HepG2 (cell line): ENCODE data around the gene EYA4. TPM values are rescaled to one million over a fixed set of nuclear protein-coding genes. Genes with fewer than 3 reads are reported as not detected.

Source experiments
- ATAC-seq: fragments of 200-7000 bp; cut with Tn5 transposase; 3 replicates; pipeline ENCODE4 v1.9.1; 2020; ENCODE audit warnings: mild to moderate bottlenecking, moderate library complexity
- BruUV-seq: library from RNA; stranded (reverse); fragments of 400-500 nt; replicated peaks from 2 replicates; lab custom pipeline; 2021; lab: Mats Ljungman, UMichigan
- CTCF ChIA-PET: fragments of 300-600 bp; formaldehyde crosslinking; extraction: SDS; loops from one replicate; lab custom pipeline; 2021; ENCODE audit warnings: low total read pairs, inconsistent platforms, low intra/inter-chr PET ratio; lab: Yijun Ruan, JAX
- POLR2A ChIA-PET: fragments of 350-600 bp; sonication (Branson Sonifier 250); formaldehyde crosslinking; loops from one replicate; lab custom pipeline; 2020; ENCODE audit warnings: antibody characterized with exemption, inconsistent platforms; lab: Yijun Ruan, JAX
- DNase-seq: peaks from one replicate; pipeline ENCODE4 v3.0.0-alpha.2; 2015; ENCODE audit warnings: low spot score
- FAIRE-seq: peaks from 3 replicates; lab custom pipeline; 2011; peaks lifted over from hg19 to GRCh38; lab: Jason Lieb, UNC
- H2AFZ ChIP-seq: one replicate; pipeline ENCODE4 v1.6.1; 2011; ENCODE audit warnings: low read length, inconsistent platforms
- H3K27ac ChIP-seq: fragments of 300-600 bp; 3 replicates; pipeline ENCODE4 v1.8.0; 2011; ENCODE audit warnings: mixed run types, mild to moderate bottlenecking, mixed read lengths, low read length, inconsistent platforms; ENCODE audit not compliant: insufficient read depth; ENCODE audit errors: extremely low read length
- H3K27me3 ChIP-seq, 2 experiments: fragments of 200-600 bp in 1 of 2; 2 replicates in 1 of 2; 3 replicates in 1 of 2; pipeline versions ENCODE4 v1.6.0 to v1.8.0; 2011; ENCODE audit warnings: low read length in 2 of 2, mild to moderate bottlenecking in 2 of 2, moderate library complexity in 2 of 2, inconsistent platforms in 1 of 2; ENCODE audit not compliant: insufficient read depth in 2 of 2, control insufficient read depth in 1 of 2
- H3K36me3 ChIP-seq, 2 experiments: fragments of 200-600 bp in 1 of 2; replicated peaks in 1 of 2; 2 replicates in 1 of 2; 3 replicates in 1 of 2; pipeline versions ENCODE4 v1.5.1 to v1.8.0; 2011; ENCODE audit warnings: low read length in 2 of 2, inconsistent platforms in 1 of 2; ENCODE audit not compliant: insufficient read depth in 2 of 2, control insufficient read depth in 1 of 2
- H3K4me1 ChIP-seq: 2 replicates; pipeline ENCODE4 v1.5.1; 2012; ENCODE audit warnings: low read length, inconsistent platforms; ENCODE audit not compliant: insufficient read depth
- H3K4me2 ChIP-seq: 2 replicates; pipeline ENCODE4 v1.6.0; 2011; ENCODE audit warnings: low read depth, low read length, inconsistent platforms
- H3K4me3 ChIP-seq, 3 experiments: fragments of 200-600 bp in 1 of 3; sonication (generic), shearing (Covaris generic) in 1 of 3; replicated peaks in 1 of 3; 2 replicates each; pipeline ENCODE4 v1.5.1; 2011 to 2016; ENCODE audit warnings: low read length in 3 of 3, inconsistent platforms in 2 of 3, low read depth in 2 of 3, mild to moderate bottlenecking in 2 of 3, control low read depth in 1 of 3, mixed read lengths in 1 of 3; ENCODE audit not compliant: insufficient read depth in 1 of 3
- H3K79me2 ChIP-seq: one replicate; pipeline ENCODE4 v1.6.1; 2011; ENCODE audit warnings: low read length, inconsistent platforms; ENCODE audit not compliant: insufficient read depth
- H3K9ac ChIP-seq: 2 replicates; pipeline ENCODE4 v1.6.0; 2011; ENCODE audit warnings: mild to moderate bottlenecking, low read depth, low read length, inconsistent platforms; ENCODE audit not compliant: insufficient read depth
- H3K9me3 ChIP-seq: 2 replicates; pipeline ENCODE4 v1.5.1; 2012; ENCODE audit warnings: mild to moderate bottlenecking, low read length
- H4K20me1 ChIP-seq: 2 replicates; pipeline ENCODE4 v1.6.0; 2011; ENCODE audit warnings: inconsistent platforms, mild to moderate bottlenecking, low read length, moderate library complexity; ENCODE audit not compliant: insufficient read depth
- HINFP ChIP-seq: sonication (generic); formaldehyde crosslinking; IDR thresholded peaks from 2 replicates; pipeline ENCODE4 v1.4.0; 2020; ENCODE audit warnings: low read depth, mild to moderate bottlenecking, missing genetic modification reagents
- MAFF ChIP-seq: IDR thresholded peaks from 2 replicates; pipeline ENCODE4 v1.6.1; 2011; ENCODE audit warnings: low read depth, low read length, improper control_type of control experiment
- MAFK ChIP-seq, 2 experiments: IDR thresholded peaks in 1 of 2; conservative IDR thresholded peaks in 1 of 2; 2 replicates each; pipeline ENCODE4 v1.6.1; 2011; ENCODE audit warnings: improper control_type of control experiment in 2 of 2, low read length in 2 of 2
- POLR2A ChIP-seq, 2 experiments: IDR thresholded peaks; 2 replicates each; pipeline ENCODE4 v1.6.1; 2011; ENCODE audit warnings: low read depth in 2 of 2, low read length in 2 of 2, mild to moderate bottlenecking in 1 of 2, moderate library complexity in 1 of 2; ENCODE audit not compliant: insufficient read depth in 1 of 2
- TEAD3 ChIP-seq: optimal IDR thresholded peaks from 2 replicates; pipeline ENCODE3; 2016; ENCODE audit warnings: borderline replicate concordance
- ZBTB20 ChIP-seq: sonication (generic); formaldehyde crosslinking; IDR thresholded peaks from 2 replicates; pipeline ENCODE4 v1.8.1; 2023; ENCODE audit warnings: missing genetic modification reagents, low read depth, mild to moderate bottlenecking, borderline replicate concordance
- ZGPAT ChIP-seq: IDR thresholded peaks from 2 replicates; pipeline ENCODE4 v1.6.1; 2016; ENCODE audit warnings: mild to moderate bottlenecking
- ZHX2 ChIP-seq, 2 experiments: sonication (generic) in 1 of 2; formaldehyde crosslinking in 1 of 2; IDR thresholded peaks; 2 replicates each; pipeline versions ENCODE4 v1.6.1 to v1.9.0; 2014 to 2022; ENCODE audit warnings: antibody characterized with exemption in 1 of 2, borderline replicate concordance in 1 of 2, inconsistent platforms in 1 of 2, low read depth in 1 of 2, missing genetic modification reagents in 1 of 2
- ZNF569 ChIP-seq: sonication (generic); formaldehyde crosslinking; IDR thresholded peaks from 2 replicates; pipeline ENCODE4 v1.5.0; 2020; ENCODE audit warnings: mild to moderate bottlenecking, missing genetic modification reagents, moderate library complexity, borderline replicate concordance
- ZNF777 ChIP-seq: sonication (generic); formaldehyde crosslinking; IDR thresholded peaks from 2 replicates; pipeline ENCODE4 v1.4.0; 2020; ENCODE audit warnings: missing genetic modification reagents
- WGBS: methylation state at CpG from one replicate; pipeline ENCODE4 v1.1.6; 2017; ENCODE audit warnings: low lambda C conversion rate; 5-methylcytosine and 5-hydroxymethylcytosine counted together
- in situ Hi-C: cut with HindIII; loops from 2 replicates; pipeline ENCODE4 v1.10.0; 2017; ENCODE audit warnings: low pct_unique_long_range_greater_than_20kb; ENCODE audit not compliant: extremely low pct_ligation_motif_present
- intact Hi-C: fragments of 100-400 bp; cut with micrococcal nuclease; formaldehyde crosslinking; loops from one replicate; pipeline ENCODE4 v1.10.0; 2022; ENCODE audit not compliant: unreplicated experiment
- polyA plus RNA-seq, 8 experiments: library from polyadenylated mRNA; depleted of rRNA in 3 of 8; stranded (reverse) in 7 of 8; unstranded in 1 of 8; fragments of >200 nt; fragmentation: Illumina TruSeq in 4 of 8; extraction: Trizol in 4 of 8; gene quantifications; 2 replicates each; pipeline versions ENCODE4 v1.2.1 to v1.2.3, GENCODE V29; 2011 to 2016; ENCODE audit warnings: low read depth in 4 of 8, missing spikeins in 1 of 8, mixed read lengths in 1 of 8; ENCODE audit not compliant: insufficient read depth in 1 of 8
- total RNA-seq, 5 experiments: library from RNA; depleted of rRNA; stranded (reverse); fragments of >200 nt; fragmentation: Illumina TruSeq; extraction: Trizol; gene quantifications; 2 replicates each; pipeline ENCODE4 v1.2.3, GENCODE V29; 2016; ENCODE audit warnings: low read depth in 1 of 5

EYA4 gene
- total and polyA plus RNA-seq, 2 of the 13 experiments (the other 11 are each of a cell fraction or from before 2014, with no cell fraction given) = not detected

GRCh38 chr6:133297657-133298056, 56.5 kb downstream of the EYA4 start (continued):
- TF ChIP-seq ZHX2 (IDR thresholded peaks at IDR 0.05; ENCODE audit: low read depth) (no peak), ZHX2 (CRISPR knock-in tag; IDR thresholded peaks at IDR 0.05; ENCODE audit: borderline replicate concordance) (no peak), POLR2A (IDR thresholded peaks at IDR 0.05; ENCODE audit: insufficient read depth in 1 of 2, low read depth in 2 of 2, low read length in 2 of 2) (no peak)

GRCh38 chr6:133298335-133298734, 57.2 kb downstream of the EYA4 start:
- H3K27me3 ChIP-seq = no peaks in the 10 kb centered on the region
- BruUV-seq = no TSS peak
- FAIRE-seq (no peak), ATAC-seq (no peak), DNase-seq (no peak)
- H3K4me2 ChIP-seq = no peak overlapping the region
- no peak overlapping the region for H3K9ac ChIP-seq
- in situ Hi-C loops = no loop called here
- 22% methylated on average over 3 of the region's 3 CpGs for WGBS
- no peaks in the 10 kb centered on the region for H3K4me1 ChIP-seq
- intact Hi-C loops = no loop called here
- POLR2A ChIA-PET = no interaction called here
- CTCF ChIA-PET = no interaction called here
- TF ChIP-seq ZNF777 (CRISPR knock-in tag) (no peak), ZNF569 (CRISPR knock-in tag) (no peak), HINFP (no peak), MAFF (peak; percentile 66; the same call in 1 of the 2 replicates), ZBTB20 (CRISPR knock-in tag) (no peak), ZGPAT (CRISPR knock-in tag) (no peak), TEAD3 (no peak), MAFK (conservative IDR thresholded peaks at IDR 0.05 in 1 of 2, IDR thresholded peaks at IDR 0.05 in 1 of 2; ENCODE audit: low read length in 2 of 2) (peak; percentile 76 to 82)
- H3K4me3 ChIP-seq = no peak overlapping the region
- H3K9me3 ChIP-seq = no peaks in the 10 kb centered on the region
- H3K79me2 ChIP-seq = no peaks in the 10 kb centered on the region
- H3K27ac ChIP-seq = no peak overlapping the region
- H4K20me1 ChIP-seq = no peaks in the 10 kb centered on the region
- H2AFZ ChIP-seq = no peak overlapping the region
- H3K36me3 ChIP-seq = no peaks in the 10 kb centered on the region
